GM10847 (cell line): ENCODE data around the gene NACC2.

Source experiments
- POLR2A ChIP-seq: IDR thresholded peaks from 2 replicates; pipeline ENCODE4 v1.6.1; 2011; ENCODE audit not compliant: insufficient read length; ENCODE audit errors: extremely low read depth

Gene NACC2

GRCh38 chr9:135993765-135994500 lies 101.2 kb downstream of the NACC2 start:
- no peak for TF ChIP-seq POLR2A

DNA sequence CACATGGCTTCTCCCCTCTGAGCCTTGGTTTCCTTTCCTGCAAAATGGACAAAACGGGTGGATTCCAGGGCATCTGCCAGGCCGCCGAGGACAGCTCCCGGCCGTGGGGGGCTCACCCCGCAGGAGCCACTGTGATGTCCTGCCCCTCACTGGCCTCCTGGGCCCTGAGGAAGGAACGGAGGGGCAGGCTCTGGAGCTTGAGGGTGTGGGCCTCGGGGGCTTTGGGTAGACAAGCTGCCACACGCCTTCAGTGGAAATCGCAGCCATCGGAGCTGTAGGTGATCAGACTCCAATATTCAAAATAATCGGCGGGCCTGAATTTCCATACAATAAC lies 101.7 kb downstream of the NACC2 start:
- no peak for TF ChIP-seq POLR2A

- no peak for TF ChIP-seq POLR2A
These were observed 102.3 kb downstream of the NACC2 start for GRCh38 chr9:135992486-135993408.

DNA sequence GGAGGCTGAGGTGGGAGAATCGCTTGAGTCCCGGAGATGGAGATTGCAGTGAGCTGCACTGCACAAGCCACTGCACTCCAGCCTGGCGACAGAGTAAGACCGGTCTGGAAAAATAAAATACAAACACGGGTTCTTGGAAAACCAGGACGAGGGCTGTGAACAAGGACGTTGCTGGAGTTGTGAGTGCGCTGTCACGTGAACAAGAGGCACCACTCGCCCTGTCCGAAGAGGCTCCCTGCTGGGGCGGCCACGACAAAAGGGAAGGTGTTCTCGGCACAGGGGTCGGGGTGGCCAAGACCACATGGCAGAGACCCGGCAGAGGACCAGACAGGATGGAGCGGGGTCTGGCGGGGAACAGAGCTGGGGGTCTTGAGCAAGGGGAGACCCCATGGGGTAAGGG lies 103.3 kb downstream of the NACC2 start:
- TF ChIP-seq POLR2A = no peak

GRCh38 chr9:135990468-135991429 lies 104.3 kb downstream of the NACC2 start:
- no peak for TF ChIP-seq POLR2A

DNA sequence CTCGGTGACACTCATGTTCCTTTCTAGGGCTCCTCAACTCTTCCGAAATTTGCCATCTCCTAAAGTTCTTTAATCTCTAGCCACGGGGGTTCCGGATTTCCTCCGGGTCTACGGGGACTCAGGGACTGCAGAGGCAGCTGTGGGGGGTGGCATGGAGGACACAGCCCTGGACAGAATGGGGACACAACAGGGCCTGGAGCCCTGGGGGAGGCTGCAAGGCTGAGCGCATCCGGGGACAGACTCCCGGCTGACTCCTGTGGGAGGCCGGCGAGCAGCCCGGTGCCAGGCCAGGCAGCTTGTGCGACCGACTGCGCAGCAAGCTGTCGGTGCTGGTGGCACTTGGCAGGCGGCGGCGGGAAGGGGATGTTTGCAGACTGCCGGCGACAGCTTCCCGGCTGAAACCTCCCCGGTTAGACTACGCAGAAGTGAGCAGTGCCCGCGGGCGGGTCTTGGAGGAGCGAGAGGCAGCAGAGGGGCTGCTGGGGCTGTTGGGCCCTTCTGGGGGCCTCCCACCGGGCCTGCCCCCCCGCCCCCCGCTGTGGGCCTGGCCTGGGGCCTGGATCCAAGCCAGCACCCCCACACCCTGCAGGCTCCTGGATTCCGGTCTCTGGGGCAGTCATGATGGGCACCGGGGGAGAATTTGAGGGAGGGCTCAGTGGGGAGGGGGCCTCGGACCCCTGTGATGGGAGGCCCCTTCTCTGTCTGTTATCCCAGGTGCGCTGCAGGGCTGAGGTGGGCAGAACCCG lies 105.2 kb downstream of the NACC2 start:
- TF ChIP-seq POLR2A = no peak

DNA sequence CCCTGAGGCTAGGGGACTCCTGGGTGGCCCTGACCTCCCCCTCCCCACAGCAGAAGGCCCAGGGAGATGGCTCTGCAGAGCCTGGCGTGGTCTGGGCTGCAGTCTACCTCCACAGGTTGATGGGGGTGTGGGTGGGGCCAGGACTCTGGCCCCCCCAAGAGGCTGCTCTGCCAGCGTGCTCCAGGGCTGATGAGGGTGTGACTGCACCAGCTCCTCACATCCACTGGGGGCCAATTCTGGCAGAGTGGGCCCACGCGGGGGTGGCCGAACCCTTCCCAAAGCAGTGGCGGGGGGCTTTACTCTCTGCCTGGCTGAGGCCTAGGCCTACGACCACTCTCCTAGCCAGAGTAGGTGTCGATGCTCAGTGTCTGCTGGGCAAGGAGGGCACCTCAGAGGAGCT lies 105.9 kb downstream of the NACC2 start:
- no peak for TF ChIP-seq POLR2A

GRCh38 chr9:135988493-135988892 lies 106.6 kb downstream of the NACC2 start:
- no peak for TF ChIP-seq POLR2A

DNA sequence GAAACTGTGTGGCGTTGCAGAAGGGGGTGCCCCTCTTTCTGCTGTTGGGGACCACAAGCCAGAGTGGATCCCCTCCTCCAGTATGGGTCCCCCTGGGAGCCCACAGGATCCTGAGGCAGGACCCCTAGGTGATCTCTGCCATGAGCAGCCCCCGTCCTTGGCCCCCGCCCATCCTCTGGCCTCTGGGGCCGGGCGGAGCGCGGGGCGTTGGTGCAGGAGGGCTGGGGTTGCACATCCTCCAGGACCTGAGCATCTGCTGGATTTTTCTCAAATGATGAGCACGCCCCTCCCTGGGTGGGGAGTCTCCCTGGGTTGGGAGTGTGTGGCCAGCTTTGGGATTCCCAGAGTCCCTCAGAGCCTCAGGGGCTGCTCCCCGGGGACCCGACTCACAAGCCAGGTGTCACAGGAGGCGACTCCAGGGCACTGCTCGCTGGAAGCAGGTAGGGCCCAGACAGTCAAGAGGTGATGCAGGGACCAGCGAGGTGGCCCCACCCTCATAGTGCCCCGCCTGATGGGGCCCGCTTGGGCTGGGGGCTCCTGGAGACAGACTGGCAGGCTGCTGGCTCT lies 107.2 kb downstream of the NACC2 start:
- no peak for TF ChIP-seq POLR2A

- TF ChIP-seq POLR2A = no peak
These were observed 108.5 kb downstream of the NACC2 start for GRCh38 chr9:135986605-135987004.

DNA sequence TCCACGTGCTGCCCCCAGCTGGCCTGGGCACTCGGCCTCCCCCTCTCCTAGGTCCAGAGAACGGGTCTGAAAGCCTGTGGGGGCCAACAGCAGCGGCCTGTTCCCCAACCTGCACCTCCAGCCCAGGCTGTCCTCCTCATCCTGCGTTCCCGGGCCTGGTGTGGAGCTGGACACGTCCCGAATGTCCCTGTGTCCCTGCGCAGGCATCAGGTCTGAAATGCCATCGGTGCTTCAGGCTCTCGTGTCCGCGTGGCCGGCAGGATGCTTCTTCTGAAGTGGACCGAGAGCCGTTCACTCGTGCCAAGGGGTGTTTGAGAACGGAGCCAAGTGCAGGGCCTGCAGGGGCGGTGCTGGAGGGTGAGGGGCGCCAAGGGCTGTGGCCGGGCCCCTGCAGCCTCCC lies 109.2 kb downstream of the NACC2 start:
- no peak for TF ChIP-seq POLR2A

GRCh38 chr9:135985459-135985774 lies 109.7 kb downstream of the NACC2 start:
- no peak for TF ChIP-seq POLR2A

DNA sequence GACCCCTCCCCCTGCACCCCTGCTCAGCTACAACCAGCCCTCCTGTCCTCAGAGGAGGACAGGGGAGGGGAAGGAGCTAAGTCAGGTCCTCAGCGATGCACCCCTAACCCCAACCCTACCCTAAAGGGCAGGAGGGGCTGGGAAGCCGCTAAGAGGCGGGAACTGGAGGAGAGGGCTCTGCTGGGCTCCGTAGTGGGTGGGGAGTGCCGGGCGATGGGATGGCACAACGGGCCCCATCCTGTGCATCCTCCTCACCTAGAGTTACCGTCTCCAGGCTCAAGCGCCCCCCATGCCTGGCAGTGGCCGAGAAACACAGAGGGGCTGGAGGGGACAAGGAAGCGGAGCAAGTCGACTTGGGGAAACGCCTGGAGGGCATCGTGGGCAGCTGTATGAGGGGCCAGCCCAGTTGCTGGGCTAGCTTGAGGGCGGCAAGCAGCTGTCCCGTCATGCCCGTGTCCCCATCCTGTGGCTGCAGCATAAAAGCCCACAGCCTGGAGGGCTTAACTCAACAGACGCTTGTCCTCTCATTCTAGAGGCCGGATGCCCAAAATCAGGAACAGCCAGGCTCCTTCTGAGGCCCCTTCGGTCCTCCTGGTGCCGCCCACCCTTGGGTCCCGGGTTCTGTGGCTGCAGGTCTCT lies 110.9 kb downstream of the NACC2 start:
- no peak for TF ChIP-seq POLR2A
